HK-2 (cell line): Measurements from ENCODE around the gene RNF31.
A peak's percentile ranks its signal among the peaks of the same experiment; 100 is the strongest.

Experiments used
- DNase-seq: peaks from one replicate; pipeline ENCODE4 v3.0.0-alpha.2; 2018; ENCODE audit not compliant: unreplicated experiment

RNF31 gene

DNA sequence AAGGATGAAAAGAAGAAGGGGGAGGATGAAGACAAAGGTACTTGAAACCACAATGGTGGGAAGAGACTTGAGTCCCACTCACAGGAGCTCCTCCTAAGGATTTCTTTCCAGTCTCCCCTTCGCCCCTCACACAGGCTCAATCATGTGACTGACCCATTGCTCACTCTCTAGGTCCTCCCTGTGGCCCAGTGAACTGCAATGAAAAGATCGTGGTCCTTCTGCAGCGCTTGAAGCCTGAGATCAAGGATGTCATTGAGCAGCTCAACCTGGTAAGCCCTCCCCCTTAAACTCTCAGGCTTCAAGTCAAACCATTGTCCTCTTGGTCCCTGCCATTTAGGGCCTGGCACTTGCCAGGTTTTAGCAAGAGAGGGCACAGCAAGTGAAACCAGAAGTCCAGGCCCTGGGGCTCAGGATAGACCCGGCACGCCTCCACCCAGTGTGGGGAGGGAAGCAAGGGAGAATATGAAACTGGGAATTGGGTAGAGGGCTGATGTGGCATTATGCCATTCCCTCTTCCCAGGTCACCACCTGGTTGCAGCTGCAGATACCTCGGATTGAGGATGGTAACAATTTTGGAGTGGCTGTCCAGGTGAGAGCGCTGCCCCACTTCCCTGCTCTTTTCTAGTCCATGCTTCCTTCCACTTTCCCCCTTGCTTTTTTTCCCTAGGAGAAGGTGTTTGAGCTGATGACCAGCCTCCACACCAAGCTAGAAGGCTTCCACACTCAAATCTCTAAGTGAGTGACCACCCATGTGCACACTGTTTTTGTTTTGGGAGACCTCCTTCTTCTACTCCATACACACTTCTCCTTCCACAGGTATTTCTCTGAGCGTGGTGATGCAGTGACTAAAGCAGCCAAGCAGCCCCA, 9.5 kb upstream of the RNF31 start:
- DNase-seq = no peak

DNA sequence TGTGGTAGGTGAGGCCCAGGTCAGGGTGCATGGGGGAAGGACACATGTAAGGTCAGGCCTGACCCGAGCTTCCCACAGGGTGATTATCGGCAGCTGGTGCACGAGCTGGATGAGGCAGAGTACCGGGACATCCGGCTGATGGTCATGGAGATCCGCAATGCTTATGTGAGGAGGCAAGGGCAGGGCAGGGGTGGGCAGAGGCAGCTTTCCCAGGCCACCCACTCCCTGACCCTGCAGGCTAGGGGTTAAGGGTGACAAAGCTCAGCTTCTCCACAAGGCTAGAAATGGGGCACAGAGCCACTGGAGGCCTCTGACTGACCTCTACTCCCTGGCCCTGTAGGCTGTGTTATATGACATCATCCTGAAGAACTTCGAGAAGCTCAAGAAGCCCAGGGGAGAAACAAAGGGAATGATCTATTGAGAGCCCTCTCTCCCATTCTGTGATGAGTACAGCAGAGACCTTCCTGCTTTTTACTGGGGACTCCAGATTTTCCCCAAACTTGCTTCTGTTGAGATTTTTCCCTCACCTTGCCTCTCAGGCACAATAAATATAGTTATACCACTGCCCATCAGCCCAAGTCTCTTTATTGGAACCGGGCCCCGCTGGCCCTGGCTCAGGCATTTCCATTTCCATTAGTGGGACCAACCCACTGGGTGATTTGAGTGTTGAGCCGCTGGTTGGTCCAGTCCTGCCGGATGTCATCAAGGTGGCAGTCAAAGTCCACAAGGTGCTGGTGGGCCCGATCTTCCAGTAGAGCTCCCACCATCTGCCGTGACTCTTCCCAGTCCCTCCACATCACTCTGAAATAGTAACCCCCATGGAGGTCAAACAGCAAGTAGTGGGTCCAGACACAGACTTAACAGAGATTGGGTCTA, 8.7 kb upstream of the RNF31 start:
- no peak for DNase-seq

DNA sequence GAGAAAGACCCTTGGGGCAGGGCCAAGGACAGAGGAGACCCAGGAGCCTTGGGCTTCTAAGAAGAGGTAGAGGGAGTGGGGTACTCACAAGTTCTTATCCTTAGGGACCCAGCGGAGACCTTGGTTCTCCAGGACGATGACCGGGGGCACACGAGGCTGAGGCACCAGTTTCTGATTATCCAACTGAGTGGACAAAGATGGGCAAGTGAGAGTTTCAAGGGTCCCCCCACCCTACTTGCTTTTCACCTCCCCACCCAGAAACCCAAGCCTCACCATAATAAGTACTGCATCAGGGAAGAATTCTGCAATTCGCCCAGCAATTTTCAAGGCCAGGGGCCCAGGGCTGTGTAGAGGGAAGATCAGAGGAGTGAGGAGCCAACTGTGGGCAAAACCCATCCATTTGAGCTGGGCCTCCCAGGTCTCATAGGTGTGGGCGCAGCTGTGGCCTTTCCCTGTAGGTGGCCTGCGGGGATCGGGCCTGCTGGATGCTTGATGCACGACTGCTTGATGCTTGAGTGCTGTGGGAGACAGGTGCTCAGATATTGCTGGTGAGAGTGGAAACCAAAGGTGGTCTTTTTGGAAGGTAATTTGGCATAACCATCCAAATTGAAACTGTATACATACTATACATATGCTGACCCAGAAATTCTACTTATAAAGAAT, 7.9 kb upstream of the RNF31 start:
- no peak for DNase-seq

DNA sequence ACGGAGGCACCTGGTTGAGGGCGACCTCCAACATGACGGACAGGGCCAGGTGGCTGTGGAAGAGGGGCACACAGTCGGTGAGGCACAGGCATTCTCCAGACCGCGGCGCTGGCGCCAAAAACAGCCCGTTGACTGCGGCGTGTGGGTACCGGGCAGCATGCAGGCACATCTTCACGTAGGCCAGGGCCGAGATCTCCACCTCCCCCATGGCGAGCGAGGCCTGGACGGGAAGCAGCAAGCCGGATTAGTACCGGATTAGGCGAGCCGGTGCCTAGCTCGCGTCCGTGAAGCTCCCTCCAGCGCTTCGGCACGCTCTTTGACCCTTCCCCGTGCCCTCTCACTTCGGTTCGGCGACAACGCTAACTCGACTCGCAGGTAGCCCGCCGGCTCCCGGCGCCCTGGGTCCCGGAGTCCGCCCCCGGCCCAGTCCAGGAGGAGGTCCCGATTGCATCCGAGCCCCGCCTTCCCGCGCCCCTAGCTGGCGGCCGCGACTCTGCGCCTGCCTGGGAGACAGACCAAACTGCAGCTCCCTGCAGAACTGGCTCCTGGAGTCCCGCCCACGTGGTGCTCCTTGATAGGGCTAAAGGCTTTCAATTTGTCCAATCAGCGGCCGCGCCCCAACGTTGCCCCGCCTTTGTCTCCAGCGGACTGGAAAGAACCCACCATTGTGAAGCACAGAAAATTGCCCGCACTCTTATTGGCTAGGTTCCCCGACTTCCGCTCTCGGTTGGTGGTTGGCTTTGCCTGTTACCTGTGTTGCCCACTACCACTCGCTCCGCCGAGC, 6.0 kb upstream of the RNF31 start, which contains the start of gene EMC9:
TSS of gene EMC9 (minus strand) at position 495 of the 784 bp plus-strand sequence. CDS start at position 208, 287 bp downstream.
- DNase-seq = peak; percentile 99

DNA sequence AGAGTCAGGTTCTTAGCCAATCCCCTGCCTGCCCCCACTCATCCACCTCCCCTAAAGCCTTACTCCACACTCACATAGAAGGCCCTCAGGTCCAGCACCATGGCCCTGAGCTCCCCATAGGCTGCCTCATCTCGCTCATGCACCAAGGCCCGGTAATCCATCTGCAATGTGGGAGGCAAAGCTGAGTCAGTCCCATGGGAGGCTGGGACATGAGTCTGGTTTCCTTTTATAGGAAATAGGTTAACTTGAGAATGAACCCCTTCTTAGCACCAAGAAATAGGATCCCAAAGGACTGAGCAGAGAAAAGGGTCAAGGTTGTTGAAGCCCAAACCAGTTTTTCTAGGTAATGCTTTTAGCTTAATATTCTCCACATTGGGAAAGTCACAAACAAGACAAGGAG, 3.8 kb upstream of the RNF31 start:
- DNase-seq = no peak

DNA sequence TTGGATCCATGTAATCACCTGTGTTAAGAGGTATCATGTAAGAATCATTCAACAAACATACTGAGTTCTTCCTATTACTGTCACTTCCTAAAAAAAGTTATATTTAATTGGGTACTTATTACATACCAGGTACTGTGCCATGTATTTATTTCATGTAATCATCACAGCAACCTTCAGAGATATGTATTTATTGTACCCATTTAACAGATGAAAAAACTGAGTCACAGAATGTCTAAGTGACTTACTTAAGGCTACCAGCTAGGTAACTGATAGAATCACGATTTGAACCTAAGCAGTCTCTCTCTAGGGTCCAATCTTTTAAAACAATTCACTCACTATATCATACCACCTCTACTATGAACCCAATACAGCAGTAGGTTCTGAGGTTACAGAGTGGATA, 2.8 kb upstream of the RNF31 start:
- DNase-seq = no peak

DNA sequence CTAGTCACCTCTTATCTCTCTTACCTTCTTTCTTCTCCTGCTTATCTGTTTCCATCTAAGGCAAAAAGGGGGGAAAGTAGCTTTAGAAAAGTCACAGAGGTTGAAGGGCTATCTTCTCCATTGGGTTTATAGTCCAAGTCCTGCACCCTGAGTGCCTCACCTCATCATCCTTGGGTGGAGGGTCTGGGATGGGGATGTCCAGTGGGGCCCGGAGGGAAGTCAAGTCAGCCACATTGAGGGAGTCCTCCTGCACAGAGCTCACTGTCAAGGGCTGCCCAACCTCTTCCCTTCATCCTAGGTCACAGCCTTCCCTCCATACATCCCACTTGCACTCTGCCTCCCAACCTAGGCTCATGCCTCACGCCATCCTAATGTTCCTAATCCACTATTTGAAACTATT, 2.1 kb upstream of the RNF31 start:
- no peak for DNase-seq

DNA sequence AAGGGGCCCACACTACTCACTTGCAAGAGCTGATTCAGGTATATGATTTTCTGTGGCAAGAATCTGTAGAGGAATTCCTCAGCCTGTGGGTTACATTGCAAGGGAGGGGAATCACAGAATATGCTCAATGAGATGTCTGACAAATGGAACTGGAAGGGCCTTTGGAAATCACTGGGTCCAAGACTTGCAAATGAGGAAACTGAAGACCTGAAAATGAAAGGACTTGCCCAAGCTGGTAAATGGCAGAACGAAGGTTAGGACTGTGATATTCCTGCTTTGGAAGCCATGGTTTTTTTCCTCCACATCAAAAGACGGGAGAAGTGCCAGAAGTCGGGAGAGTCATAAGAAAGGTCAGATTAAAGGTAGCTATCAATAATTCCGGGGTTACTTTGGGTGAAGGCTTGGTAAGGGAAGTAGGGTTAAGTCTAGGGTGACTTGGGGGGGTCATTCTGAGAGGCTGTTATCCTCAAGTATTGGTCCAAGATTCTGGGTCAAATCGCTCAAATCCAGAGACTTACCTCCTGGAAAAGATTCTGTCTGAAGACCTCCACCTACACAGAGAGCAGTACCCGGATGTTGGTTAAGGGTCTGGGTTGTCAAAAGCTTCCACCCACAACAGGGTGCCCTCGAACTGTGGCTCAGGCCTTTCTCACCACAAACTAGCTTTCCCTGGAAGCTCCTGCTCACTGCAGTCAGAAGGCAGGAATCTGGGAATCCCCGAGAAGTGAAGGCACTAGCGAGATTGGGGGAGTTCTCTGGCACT, 1.4 kb upstream of the RNF31 start:
- DNase-seq = no peak

DNA sequence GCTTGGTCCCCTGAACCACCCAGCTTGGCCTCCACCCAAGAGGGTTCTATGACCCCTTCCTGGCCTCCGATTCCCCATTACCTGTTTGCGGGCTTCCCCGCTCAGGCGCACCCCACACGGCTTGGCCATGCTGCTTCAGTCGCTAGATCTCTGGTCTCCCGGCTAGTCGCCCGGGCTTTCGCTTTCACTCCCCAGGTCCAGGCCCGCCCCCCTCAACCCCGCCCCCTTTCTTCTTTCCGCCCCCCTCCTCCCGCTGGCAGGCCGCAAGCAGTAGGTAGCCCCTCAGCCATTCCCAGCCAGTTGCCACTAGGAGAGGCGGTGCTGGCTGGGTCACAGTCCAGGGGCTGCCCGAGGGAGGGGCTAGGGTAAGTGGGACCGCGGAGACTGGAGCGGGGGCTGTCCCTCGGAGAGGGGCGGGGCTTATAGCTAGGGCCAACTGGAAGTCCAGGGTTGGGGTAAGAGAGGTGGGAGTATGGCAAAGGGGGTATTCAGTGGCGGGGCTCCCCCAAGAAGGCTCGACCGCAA, 783 bp upstream of the RNF31 start, which contains the start of gene PSME2:
TSS of gene PSME2 (minus strand) at position 158 of the 525 bp plus-strand sequence. CDS start at position 129, 29 bp downstream.
- peak; percentile 97 for DNase-seq

DNA sequence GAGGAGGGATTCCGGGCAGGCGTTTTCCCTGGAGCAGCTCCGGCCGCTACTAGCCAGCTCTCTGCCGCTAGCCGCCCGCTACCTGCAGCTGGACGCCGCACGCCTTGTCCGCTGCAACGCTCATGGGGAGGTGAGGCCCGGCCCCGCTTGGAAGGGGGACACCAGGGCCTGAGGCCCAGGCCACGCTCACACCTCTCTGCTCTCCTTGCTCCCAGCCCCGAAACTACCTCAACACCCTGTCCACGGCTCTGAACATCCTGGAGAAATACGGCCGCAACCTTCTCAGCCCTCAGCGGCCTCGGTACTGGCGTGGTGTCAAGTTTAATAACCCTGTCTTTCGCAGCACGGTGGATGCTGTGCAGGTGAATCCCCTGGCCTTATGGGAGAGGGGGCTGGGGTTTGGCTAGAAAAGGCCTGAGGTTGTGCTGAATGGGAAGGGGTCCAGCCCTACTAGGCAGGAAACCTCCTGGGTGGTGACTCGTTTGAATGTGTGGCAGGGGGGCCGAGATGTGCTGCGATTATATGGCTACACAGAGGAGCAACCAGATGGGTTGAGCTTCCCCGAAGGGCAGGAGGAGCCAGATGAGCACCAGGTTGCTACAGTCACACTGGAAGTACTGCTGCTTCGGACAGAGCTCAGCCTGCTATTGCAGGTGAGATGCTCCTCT, 597 bp downstream of the RNF31 start:
- DNase-seq = no peak

DNA sequence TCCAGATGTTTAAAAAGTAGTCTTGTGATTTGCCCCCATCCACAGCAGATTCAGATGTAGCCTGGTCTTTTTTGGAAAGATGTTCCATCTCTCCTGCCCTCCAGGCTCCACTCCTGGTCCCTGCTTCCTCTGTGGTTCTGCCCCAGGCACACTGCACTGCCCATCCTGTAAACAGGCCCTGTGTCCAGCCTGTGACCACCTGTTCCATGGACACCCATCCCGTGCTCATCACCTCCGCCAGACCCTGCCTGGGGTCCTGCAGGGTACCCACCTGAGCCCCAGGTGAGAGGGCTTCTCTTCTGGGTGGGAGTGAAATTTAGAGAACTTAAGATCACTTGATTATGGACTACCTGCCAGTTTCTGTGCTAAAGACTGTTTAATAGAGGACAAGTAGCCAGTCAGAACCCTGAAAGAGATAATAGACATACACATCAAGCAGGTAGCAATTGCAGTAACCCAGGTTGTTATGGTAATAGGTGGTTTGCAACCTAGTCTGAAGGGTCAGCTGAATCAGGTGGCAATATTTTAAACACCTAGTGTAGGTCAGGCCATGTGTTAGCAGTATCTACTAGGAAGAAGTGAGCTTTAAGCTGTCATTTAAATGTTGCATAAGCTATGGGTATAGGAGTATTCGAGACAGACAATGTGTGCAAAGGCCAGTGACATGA, 2.1 kb downstream of the RNF31 start:
- no peak for DNase-seq

DNA sequence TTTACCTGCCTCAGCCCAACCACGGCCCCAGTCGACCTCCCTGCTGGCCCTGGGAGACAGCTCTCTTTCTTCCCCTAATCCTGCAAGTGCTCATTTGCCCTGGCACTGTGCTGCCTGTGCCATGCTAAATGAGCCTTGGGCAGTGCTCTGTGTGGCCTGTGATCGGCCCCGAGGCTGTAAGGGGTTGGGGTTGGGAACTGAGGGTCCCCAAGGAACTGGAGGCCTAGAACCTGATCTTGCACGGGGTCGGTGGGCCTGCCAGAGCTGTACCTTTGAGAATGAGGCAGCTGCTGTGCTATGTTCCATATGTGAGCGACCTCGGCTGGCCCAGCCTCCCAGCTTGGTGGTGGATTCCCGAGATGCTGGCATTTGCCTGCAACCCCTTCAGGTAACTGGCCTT, 2.8 kb downstream of the RNF31 start:
- DNase-seq = no peak

DNA sequence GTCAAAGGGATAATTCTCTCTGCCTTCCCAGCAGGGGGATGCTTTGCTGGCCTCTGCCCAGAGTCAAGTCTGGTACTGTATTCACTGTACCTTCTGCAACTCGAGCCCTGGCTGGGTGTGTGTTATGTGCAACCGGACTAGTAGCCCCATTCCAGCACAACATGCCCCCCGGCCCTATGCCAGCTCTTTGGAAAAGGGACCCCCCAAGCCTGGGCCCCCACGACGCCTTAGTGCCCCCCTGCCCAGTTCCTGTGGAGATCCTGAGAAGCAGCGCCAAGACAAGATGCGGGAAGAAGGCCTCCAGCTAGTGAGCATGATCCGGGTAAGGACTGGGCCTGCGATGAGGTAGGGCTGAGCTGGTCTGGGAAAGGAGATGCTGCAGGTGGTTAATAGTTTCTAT, 3.3 kb downstream of the RNF31 start:
- DNase-seq = no peak

DNA sequence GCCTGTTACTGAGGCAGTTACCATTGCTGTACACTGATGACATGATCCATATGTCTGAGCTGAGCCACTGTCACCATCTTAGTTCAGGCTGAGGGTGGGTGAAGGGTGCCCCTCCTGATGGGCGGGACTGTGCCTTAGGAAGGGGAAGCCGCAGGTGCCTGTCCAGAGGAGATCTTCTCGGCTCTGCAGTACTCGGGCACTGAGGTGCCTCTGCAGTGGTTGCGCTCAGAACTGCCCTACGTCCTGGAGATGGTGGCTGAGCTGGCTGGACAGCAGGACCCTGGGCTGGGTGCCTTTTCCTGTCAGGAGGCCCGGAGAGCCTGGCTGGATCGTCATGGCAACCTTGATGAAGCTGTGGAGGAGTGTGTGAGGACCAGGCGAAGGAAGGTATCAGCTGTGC, 3.7 kb downstream of the RNF31 start:
- no peak for DNase-seq

DNA sequence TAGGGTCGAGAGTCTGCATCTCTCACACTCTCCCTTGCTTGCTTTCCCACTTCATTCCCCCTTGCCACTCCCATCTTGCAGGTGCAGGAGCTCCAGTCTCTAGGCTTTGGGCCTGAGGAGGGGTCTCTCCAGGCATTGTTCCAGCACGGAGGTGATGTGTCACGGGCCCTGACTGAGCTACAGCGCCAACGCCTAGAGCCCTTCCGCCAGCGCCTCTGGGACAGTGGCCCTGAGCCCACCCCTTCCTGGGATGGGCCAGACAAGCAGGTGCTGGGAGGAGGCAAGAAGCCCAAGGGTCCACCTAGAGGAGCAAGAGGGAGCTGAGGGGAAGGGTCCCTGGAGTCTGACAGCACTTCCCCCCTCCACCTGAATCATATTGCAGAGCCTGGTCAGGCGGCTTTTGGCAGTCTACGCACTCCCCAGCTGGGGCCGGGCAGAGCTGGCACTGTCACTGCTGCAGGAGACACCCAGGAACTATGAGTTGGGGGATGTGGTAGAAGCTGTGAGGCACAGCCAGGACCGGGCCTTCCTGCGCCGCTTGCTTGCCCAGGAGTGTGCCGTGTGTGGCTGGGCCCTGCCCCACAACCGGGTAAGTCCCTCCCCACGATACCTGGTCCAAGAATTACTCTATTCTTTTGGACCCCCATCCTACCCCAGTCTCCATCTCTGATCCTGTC, 4.2 kb downstream of the RNF31 start:
- DNase-seq = no peak

DNA sequence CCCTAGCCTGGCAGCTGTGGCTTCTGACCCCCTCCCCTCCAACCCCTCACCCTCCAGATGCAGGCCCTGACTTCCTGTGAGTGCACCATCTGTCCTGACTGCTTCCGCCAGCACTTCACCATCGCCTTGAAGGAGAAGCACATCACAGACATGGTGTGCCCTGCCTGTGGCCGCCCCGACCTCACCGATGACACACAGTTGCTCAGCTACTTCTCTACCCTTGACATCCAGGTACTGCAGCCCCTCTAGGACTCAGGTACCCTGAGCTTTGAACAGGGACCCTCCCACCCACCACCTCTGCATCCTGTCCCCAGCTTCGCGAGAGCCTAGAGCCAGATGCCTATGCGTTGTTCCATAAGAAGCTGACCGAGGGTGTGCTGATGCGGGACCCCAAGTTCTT, 7.8 kb downstream of the RNF31 start:
- no peak for DNase-seq

DNA sequence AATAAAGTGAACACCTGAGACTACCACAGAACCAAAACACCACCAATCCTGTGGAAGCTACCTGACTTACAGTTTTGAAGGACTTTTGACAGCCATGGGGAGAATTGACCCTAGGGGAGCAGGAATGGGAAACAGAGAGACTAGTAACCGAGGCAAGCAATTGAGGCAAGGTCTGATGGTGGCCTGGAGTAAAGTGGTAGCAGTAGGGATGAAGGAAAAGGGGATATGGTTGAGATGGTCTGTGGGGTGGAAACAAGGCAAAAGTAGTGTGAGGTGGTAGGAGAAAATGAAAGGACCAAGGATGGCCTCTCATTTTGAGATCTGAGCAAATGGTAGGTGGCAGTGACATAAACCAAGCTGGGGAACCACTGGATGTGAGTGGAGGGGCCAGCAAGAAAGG, 9.5 kb downstream of the RNF31 start:
- no peak for DNase-seq

DNA sequence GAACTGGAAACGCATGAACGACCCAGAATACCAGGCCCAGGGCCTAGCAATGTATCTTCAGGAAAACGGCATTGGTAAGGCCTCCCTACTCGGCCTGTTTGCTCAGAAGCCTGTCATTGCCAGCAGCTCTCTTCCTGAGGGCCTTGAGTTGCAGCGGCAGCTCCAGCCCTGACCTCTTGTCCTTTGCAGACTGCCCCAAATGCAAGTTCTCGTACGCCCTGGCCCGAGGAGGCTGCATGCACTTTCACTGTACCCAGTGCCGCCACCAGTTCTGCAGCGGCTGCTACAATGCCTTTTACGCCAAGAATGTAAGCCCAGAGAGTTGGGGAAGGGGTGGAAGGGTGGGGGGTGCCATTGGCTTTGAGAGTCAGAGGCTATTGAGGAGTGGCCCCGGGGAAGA, 10.0 kb downstream of the RNF31 start:
- DNase-seq = no peak
